ENCODE measurements around the gene MRAP2.
"Not testable (repeated sequence)": the region's sequence is repeated elsewhere in the genome, so short reads cannot be mapped to it uniquely, and the experiment has no call there.

The MRAP2 gene

DNA sequence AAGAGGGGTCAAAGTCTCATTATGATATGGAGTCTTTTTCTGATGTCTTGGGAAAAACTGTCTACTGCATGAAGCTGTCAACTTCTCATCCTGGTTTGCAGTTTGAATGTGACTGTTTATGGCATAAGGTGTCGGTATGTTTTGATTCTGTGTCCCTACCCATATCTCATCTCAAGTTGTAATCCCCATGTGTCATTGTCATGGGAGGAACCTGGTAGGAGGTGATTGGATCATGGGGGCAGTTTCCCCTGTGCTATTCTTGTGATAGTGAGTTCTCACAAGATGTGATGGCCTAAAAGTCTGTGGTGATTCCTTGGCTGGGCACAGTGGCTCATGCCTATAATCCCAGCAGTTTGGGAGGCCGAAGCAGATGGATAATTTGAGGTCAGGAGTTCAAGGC, 47.6 kb downstream of the MRAP2 start:
- DNase-seq: no peak

DNA sequence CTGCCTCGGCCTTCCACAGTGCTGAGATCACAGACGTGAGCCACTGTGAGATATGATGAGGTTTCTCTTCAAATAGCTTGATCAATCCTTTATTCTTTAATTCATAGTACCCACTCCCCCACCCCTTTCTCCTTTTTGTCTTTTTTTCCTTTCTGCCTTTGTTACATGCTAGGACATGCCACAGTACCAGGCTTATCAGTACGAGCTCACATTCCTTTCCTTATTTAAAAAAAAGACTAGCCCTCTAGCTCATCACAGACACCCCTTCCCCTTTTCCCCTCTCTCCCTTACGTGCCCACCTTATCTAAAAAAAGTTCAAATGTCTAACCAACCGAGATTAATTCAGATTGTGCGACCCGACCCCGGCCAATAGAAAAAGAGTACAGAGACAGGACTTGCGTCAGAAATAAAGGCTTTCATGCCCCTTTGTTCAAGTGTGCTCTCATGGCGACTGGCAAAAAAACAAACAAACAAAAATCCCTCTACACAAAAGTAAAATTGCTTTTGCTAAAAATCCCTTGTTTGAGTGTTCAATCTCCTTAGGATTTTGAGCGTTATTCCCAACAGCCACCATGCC, 49.2 kb downstream of the MRAP2 start:
- DNase-seq: no peak

DNA sequence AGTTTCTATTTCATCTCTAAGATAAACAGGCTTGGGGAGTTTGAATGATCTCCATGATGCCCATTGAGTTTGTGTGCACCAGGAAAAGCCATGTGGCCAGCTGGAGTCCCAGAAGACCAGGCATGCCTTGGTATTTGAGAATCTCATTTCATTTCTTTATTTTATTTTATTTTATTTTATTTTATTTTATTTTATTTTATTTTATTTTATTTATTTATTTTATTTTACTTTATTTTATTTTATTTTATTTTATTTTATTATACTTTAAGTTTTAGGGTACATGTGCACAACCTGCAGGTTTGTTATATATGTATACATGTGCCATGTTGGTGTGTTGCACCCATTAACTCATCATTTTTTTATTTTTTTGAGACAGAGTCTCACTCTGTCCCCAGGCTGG, 51.1 kb downstream of the MRAP2 start:
- DNase-seq: not testable (repeated sequence)

DNA sequence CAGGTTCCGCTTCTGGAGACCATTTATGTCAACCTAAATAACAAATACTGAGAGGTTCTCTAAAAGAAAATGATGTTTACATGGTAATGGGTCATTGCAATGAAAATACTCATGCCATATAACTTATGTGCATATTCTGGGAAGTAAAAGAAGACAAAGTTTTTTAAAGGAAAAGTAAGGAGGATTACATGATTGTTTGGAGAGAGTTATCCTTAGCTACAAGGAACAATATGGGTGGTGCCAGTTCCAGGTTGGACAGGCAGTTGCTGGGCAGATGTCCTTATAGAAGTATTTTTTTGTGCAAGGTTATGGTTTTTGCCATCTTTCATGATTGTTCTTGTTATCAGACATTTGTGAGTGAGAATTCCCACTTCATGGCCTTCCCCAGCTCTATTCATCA, 52.5 kb downstream of the MRAP2 start:
- no peak for DNase-seq

DNA sequence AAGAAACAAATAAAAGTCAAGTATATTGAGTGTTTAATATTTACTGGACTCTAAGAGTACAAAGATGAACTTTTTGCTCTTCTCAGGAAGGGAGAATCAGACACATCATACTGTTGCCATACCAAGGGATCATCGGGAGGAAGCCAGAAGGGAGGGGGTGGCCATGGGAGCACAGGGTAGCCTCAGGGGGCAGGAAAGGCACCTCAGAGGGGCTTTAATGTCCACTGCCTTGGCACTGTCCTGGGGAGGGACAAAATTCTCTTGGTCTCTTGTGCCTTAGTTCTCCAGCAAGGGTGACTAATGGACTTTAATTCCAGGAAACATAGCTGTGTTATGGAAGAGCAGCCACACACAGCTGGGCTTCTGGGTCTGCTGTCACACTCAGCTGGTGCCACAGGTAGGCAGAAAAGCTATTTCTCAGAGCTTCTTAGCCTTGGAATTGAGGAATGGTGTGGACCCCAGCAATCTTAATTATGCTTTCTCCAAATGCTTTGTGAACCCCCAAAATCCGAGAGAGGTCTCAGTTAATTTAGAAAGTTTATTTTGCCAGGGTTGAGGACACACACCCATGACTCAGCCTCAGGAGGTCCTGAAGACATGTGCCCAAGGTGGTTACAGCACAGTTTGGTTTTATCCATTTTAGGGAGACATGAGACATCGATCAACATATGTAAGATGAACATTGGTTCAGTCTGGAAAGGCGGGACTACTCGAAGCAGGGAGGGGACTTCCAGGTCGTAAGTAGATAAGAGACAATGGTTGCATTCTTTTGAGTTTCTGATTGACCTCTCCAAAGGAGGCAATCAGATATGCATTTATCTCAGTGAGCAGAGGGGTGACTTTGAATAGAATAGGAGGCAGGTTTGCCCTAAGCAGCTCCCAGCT, 53.2 kb downstream of the MRAP2 start:
- DNase-seq: no peak

DNA sequence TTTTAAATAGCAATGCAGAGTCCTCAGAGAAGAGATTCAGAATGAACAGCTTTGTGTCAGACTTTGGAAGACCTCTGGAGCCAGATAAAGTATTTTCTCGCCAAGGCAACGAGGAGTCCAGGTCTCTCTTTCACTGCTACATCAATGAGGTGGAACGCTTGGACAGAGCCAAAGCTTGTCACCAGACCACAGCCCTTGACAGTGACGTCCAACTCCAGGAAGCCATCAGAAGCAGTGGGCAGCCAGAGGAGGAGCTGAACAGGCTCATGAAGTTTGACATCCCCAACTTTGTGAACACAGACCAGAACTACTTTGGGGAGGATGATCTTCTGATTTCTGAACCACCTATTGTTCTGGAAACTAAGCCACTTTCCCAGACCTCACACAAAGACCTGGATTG, 55.5 kb downstream of the MRAP2 start:
- no peak for DNase-seq

DNA sequence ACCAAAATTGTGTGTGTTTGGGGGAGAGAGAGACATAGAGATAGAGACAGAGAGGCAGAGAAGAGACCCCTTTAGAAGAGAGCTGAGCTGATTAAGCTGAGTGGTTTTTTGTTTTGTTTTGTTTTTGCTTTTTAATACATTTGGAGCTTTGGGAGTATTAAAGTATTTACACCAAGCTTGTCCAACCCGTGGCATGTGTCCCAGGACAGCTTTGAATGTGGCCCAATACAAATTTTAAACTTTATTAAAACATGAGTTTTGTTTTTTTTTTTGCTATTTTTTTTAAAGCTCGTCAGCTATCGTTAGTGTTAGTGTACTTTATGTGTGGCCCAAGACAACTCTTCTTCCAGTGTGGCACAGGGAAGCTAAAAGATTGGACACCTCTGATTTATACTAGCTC, 56.0 kb downstream of the MRAP2 start:
- no peak for DNase-seq

DNA sequence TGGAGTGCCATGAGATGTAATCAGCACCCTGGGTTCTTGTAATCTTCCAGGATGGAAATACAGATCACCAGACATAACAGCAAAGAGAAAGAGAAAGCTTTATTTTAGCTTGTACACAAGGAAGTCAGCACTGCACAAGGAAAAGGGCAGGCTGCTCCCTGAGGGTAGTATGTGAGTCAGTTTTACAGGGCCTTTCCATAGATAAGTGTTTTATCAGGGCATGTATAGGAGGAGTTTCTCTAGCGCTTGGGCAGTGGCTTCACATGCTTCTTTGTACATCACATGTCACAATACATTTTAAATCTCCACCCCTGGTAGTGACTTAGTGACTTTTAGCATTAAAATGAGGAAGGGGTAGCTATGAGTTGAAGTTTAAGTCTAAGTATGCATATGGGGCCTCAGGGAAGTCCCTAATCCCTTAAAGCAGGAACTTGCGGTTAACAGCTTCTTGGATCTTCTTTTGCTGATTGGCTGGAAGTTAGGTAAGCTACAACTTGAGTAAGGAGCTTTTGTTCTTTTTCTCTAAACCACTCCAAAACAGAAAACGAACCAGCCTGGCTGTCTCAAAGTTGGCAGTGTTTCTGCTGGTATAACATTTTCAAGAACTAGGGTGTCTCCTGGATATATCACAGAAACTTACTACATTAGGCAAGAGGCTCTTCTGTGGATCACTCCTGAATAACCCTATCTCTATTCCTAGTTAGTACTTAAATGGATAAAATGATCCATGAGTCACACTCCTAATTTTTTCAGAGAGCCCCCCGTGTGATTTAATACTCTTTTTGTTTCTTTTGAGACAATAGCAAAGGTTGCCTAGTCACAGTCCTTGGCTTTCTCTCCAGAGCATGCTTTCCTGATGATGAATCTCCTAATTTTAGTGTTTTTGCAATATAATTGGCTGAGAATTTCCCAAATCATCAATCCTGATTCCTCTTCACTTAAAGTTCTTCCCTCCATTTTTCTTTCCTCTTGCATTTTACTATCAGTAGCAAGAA, 60.2 kb downstream of the MRAP2 start:
- peak; percentile 24 for DNase-seq

DNA sequence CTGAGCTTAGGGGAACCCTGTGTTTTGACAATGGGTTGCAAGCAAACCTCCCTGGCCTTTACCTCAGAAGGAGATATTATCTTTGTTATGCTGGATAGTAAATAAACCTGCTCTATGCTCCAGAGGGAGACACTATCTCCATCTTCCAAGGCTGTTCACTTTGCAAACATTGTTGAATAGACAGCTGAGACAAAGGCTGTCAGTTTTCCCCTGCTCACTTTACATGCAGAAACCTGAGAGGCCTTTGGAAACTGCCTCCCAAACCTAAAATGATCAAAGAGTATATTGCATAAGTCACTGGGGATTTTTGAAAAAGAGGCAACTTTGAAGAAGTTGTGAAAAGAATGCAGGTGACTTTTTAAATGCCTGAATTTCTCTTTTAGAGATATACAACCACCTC, 61.6 kb downstream of the MRAP2 start:
- no peak for DNase-seq

DNA sequence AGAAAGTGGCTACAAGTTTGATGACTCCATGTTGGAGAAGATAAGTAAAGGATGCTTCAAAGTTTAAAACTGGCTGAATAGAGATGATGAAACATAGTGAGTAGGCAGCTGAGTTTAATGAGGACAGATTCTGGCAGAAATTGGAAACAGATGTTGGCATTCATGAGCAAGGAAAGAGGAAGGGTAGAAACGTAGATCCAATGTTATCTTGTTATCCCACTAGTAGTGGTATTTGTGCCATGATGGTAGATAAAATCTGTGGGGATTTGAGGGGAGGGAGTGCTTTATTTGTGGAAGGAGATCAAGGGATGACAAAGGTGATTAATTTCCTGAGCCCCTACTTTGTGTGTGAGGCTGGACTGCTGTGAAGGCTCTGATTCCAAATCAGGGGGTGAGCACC, 69.5 kb downstream of the MRAP2 start:
- no peak for DNase-seq

DNA sequence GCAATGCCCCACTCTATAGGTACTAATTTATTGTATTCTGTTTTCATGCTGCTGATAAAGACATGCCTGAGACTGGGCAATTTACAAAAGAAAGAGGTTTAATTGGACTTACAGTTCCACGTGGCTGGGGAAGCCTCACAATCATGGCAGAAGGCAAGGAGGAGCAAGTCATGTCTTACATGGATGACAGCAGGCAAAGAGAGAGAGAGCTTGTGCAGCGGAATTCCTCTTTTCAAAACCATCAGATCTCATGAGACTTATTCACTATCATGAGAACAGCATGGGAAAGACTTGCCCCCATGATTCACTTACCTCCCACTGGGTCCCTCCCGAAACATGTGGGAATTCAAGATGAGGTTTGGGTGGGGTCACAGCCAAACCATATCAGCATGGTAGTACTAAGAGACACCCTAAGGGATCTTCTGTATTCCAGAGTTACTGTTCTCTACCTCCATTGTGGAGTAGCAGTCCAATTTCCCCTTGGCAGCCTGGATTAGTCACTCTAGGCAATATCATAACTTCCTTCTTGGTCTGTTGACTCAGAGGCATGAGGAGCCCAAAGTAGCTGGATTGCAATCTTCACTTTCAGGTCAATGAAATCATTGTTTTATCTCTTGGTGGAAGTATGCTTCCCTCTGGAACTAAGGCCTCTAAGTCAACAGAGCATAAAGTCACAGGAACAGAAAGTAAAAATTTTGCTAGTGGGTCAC, 71.8 kb downstream of the MRAP2 start:
- DNase-seq: not testable (repeated sequence)

DNA sequence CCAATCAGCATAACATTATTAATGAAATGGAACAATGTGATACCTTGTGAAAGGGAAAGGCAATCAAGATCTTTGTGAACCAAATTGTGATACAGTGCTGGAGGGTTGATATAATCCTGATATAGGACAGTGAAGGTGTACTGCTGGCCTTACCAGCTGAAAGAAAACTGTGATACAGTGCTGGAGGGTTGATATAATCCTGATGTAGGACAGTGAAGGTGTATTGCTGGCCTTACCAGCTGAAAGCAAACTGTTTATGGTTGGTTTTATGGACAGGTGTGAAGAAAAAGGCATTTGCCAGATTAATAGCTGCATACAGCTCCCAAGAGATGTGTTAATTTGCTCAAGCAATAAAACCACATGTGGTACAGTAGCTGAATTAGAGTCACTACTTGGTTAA, 73.9 kb downstream of the MRAP2 start:
- no peak for DNase-seq

DNA sequence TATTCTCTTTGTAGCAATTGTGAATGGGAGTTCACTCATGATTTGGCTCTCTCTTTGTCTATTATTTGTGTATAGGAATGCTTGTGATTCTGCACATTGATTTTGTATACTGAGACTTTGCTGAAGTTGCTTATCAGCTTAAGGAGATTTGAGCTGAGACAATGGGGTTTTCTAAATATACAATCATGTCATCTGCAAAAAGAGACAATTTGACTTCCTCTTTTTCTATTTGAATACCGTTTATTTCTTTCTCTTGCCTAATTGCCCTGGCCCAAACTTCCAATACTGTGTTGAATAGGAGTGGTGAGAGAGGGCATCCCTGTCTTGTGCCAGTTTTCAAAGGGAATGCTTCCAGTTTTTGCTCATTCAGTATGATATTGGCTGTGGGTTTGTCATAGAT, 77.8 kb downstream of the MRAP2 start:
- DNase-seq: not testable (repeated sequence)

DNA sequence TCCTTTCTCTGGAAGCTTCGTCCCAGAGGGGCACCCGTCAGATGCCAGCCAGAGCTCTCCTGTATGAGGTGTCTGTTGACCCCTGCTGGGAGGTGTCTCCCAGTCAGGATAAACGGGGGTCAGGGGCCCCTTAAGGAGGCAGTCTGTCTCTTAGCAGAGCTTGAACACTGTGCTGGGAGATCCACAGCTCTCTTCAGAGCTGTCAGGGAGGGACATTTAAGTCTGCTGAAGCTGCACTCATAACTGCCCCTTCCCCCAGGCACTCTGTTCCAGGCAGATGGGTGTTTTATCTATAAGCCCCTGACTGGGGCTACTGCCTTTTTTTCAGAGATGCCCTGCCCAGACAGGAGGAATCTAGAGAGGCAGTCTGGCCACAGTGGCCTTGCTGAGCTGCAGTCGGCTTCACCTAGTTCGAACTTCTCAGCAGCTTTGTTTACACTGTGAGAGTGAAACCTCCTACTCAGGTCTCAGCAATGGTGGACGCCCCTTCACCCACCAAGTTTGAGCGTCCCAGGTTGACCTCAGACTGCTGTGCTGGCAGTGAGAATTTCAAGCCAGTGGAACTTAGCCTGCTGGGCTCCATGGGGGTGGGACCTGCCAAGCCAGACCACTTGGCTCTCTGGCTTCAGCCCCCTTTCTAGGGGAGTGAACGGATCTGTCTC, 81.5 kb downstream of the MRAP2 start:
- not testable (repeated sequence) for DNase-seq

DNA sequence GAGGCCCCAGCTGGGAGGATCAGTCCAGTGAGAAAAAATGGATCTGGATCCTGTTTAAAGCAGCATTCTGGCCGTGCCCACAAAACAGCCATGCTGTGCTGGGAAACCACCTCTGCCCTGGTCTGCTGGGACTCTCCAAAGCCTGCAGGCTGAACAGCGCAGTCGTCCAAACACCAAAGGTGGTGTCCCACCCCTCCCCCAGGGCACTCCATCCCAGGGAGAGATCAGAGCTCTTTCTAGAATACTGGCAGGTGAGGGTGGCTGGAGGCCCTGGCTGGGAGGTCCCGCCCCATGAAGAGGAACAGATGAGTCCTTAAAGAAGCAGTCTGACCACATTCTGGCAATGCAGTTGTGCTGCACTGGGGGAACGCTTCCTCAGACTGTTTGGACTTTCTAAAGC, 84.6 kb downstream of the MRAP2 start:
- no peak for DNase-seq

DNA sequence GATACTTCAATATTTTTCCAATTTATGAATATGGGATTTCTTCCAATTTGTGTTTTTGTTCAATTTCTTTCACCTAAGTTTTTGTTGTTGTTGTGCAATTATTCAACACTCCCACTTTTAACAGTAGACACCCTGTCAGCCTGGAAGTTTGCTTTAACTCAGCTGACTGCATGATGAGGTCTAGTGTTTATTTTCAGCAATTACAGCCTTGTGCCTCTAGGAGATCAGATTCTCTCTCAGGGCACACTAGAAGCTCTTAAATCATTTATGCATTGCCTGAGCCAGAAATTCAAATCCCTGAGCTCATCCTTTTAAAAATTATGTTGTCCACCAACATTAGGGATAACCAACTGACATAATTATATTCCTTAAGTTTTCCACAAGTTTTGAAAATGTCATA, 85.7 kb downstream of the MRAP2 start:
- DNase-seq: no peak

DNA sequence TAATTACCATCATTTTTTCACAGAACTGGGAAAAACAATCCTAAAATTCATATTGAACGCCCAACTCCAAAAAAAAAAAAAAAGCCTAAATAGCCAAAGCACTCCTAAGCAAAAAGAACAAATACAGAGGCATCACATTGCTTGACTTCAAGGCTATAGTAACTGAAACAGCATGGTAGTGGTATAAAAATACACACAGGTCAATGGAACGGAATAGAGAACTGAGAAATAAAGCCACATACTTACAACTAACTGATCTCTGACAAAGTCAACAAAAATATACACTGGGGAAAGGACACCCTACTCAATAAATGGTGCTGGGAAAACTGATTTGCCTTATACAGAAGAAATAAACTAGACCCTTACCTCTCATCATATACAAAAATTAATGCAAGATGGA, 89.6 kb downstream of the MRAP2 start:
- DNase-seq: no peak

DNA sequence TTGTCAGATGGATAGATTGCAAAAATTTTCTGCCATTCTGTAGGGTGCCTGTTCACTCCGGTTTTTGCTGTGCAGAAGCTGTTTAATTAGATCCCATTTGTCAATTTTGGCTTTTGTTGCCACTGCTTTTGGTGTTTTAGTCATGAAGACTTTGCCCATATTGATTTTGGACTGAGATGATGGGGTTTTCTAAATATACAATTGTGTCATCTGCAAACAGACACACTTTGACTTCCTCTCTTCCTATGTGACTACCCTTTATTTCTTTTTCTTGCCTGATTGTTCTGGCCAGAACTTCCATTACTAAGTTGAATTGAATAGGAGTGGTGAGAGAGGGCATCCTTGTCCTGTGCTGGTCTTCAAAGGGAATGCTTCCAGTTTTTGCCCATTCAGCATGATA, 96.0 kb downstream of the MRAP2 start:
- not testable (repeated sequence) for DNase-seq

DNA sequence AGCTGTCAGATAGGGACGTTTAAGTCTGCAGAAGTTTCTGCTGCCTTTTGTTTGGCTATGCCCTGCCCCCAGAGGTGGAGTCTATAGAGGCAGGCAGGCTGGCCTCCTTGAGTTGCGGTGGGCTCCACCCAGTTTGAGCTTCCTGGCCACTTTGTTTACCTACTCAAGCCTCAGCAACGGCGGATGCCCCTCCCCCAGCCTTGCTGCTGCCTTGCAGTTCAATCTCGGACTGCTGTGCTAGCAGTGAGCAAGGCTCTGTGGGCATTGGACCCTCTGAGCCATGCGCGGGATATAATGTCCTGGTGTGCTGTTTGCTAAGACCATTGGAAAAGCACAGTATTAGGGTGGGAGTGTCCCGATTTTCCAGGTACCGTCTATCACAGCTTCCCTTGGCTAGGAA, 99.8 kb downstream of the MRAP2 start:
- DNase-seq: not testable (repeated sequence)

DNA sequence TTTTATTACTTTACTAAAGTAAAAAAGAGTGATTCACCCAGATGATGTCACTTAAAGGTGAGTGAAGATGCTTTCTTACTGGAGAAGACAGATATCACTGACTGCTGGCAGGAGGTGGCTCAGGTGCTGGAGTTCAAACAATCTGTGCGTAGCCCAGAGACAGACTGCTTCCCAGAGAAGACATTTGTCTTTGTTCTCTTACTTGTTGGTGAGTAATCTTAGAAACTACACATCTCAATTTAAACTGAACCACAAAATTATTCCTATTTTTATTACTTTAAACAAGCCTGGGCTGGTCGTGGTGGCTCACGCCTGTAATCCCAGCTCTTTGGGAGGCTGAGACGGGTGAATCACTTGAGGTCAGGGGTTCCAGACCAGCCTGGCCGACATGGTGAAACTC, 101.7 kb downstream of the MRAP2 start:
- no peak for DNase-seq

DNA sequence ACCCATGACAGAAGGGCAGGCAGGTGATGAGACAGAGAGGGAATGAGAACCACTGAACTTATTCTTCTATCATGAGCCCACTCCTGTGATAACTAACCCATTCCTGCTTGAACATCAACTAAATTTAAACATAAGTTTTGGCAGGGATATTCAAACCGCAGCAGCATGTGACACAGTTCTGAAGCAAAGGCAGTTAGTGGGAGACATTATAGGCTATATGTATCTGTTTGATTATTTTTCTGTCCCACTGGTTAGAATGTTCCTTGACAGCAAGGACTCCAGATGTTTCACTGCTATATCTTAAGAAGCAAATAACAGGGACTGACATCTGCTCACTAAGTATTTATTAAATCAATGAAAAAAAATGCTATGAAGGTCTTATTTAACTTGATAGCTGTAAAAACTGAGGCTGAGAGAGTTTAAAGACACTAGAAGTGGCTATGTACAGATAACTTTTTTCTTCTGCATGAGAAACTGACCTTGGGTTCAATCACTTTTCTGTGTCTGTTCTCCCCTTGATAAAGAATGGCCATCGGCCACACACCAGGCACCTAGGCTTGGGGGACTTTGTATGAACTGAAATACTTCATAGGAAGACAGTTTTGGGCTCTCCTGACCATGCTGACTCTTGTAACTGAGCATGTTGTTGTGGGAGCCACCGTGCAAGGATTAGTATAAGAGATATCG, 102.9 kb downstream of the MRAP2 start:
- DNase-seq: no peak

DNA sequence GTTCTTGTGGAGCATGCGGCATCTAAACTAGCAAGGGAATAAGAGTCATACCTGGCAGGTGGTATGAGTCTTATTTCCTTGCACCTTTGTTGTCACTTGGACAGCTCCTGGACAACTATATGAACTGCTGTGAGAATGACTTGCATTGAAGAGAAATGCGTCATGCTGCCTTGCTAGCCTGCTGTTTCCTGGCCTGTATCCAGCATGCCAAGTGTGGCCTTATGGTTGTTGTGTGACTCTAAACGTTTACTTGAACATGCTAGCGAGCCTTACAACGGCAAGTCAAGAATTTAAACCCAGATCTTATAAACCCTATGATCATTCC, 103.4 kb downstream of the MRAP2 start:
- DNase-seq: no peak
